Stomach (tissue), 4 donors: ENCODE measurements around the gene VAV2.

Experiments used
- CTCF ChIP-seq, 7 experiments: fragments of 450-650 bp in 4 of 7; fragments of 200-600 bp in 3 of 7; sonication (generic) in 3 of 7; IDR thresholded peaks; one replicate each; pipeline ENCODE4 v1.5.1; 2016 to 2019; ENCODE audit warnings: antibody characterized with exemption in 7 of 7, control low read depth in 2 of 7, mild to moderate bottlenecking in 1 of 7
- POLR2A ChIP-seq, 4 donors: fragments of 450-650 bp; IDR thresholded peaks; one replicate each; pipeline ENCODE4 v1.6.1; 2016; ENCODE audit warnings: antibody characterized with exemption in 4 of 4, control low read depth in 2 of 4, mild to moderate bottlenecking in 1 of 4, moderate library complexity in 1 of 4

- TF ChIP-seq CTCF (IDR thresholded peaks at IDR 0.05) (no peak), POLR2A (IDR thresholded peaks at IDR 0.05) (no peak)
These were observed 39.7 kb upstream of the VAV2 start for GRCh38 chr9:134031783-134032182.
